PC-3 (cell line): ENCODE data around the gene BARX1. TPM values are rescaled to one million over a fixed set of nuclear protein-coding genes. Genes with fewer than 3 reads are reported as not detected.

Experiments
- ATAC-seq: fragments of 200-7000 bp; cut with Tn5 transposase; 2 replicates; pipeline ENCODE4 v1.9.1; 2020; ENCODE audit warnings: mild to moderate bottlenecking, moderate library complexity
- BruUV-seq: library from RNA; stranded (reverse); fragments of 400-500 nt; replicated peaks from 2 replicates; lab custom pipeline; 2021; lab: Mats Ljungman, UMichigan
- CTCF ChIA-PET: fragments of 300-600 bp; sonication (Branson Sonifier 250); formaldehyde crosslinking; loops from one replicate; lab custom pipeline; 2022; ENCODE audit warnings: antibody characterized with exemption; lab: Charles Lee
- POLR2A ChIA-PET: fragments of 300-600 bp; sonication (Branson Sonifier 250); formaldehyde crosslinking; loops from one replicate; lab custom pipeline; 2022; ENCODE audit warnings: antibody characterized with exemption; ENCODE audit not compliant: unreplicated experiment; lab: Charles Lee
- DNase-seq: peaks from one replicate; pipeline ENCODE4 v3.0.0-alpha.2; 2015
- H2AFZ ChIP-seq: fragments of 300-600 bp; sonication (generic); 2 replicates; pipeline ENCODE4 v1.6.0; 2016; ENCODE audit warnings: antibody characterized with exemption, low read length
- H3F3A ChIP-seq: fragments of 300-600 bp; sonication (generic); one replicate; pipeline ENCODE4 v1.6.0; 2017; ENCODE audit warnings: antibody characterized with exemption, low read length, control low read depth, mild to moderate bottlenecking; ENCODE audit not compliant: unreplicated experiment
- H3K27ac ChIP-seq: fragments of 300-600 bp; sonication (generic); 2 replicates; pipeline ENCODE4 v1.5.1; 2016; ENCODE audit warnings: mild to moderate bottlenecking, low read length
- H3K27me3 ChIP-seq: fragments of 300-600 bp; sonication (generic); 2 replicates; pipeline ENCODE4 v1.6.1; 2016; ENCODE audit warnings: low read length, mixed read lengths
- H3K36me3 ChIP-seq: fragments of 300-600 bp; sonication (generic); 2 replicates; pipeline ENCODE4 v1.6.1; 2016; ENCODE audit warnings: low read depth, mixed run types, low read length, mixed read lengths
- H3K4me1 ChIP-seq: fragments of 300-600 bp; sonication (generic); 2 replicates; pipeline ENCODE4 v1.5.1; 2016; ENCODE audit warnings: low read length; ENCODE audit not compliant: insufficient read depth
- H3K4me2 ChIP-seq: fragments of 300-600 bp; sonication (generic); 2 replicates; pipeline ENCODE4 v1.6.0; 2016; ENCODE audit warnings: low read length
- H3K4me3 ChIP-seq: fragments of 300-600 bp; sonication (generic); 2 replicates; pipeline ENCODE4 v1.5.1; 2016; ENCODE audit warnings: mild to moderate bottlenecking, low read length, mixed read lengths
- H3K79me2 ChIP-seq: fragments of 300-600 bp; sonication (generic); 2 replicates; pipeline ENCODE4 v1.6.1; 2017; ENCODE audit warnings: low read length, mixed read lengths
- H3K9ac ChIP-seq: fragments of 300-600 bp; sonication (generic); 2 replicates; pipeline ENCODE4 v1.6.0; 2016; ENCODE audit warnings: mild to moderate bottlenecking, low read length
- H3K9me2 ChIP-seq: fragments of 300-600 bp; sonication (generic); replicated peaks from 2 replicates; pipeline ENCODE4 v1.6.1; 2016; ENCODE audit warnings: mixed run types, low read length, mixed read lengths
- H3K9me3 ChIP-seq: fragments of 300-600 bp; sonication (generic); 2 replicates; pipeline ENCODE4 v1.6.1; 2016; ENCODE audit warnings: low read length, mixed read lengths
- H4K20me1 ChIP-seq: fragments of 300-600 bp; sonication (generic); 2 replicates; pipeline ENCODE4 v1.6.1; 2016; ENCODE audit warnings: low read length, mixed read lengths
- CTCF ChIP-seq: fragments of 300-600 bp; sonication (generic); conservative IDR thresholded peaks from 2 replicates; pipeline ENCODE4 v1.5.1; 2017; ENCODE audit warnings: antibody characterized with exemption, low read depth, mild to moderate bottlenecking, low read length
- EZH2 ChIP-seq: fragments of 300-600 bp; sonication (generic); IDR thresholded peaks from one replicate; pipeline ENCODE4 v1.6.1; 2017; ENCODE audit warnings: antibody characterized with exemption, mild to moderate bottlenecking, low read length; ENCODE audit not compliant: unreplicated experiment
- EZH2phosphoT487 ChIP-seq: fragments of 300-600 bp; sonication (generic); IDR thresholded peaks from 2 replicates; pipeline ENCODE4 v1.6.1; 2018; ENCODE audit warnings: mild to moderate bottlenecking, antibody characterized with exemption, low read length, borderline replicate concordance
- intact Hi-C: fragments of 100-400 bp; cut with micrococcal nuclease; formaldehyde crosslinking; loops from 2 replicates; pipeline ENCODE4 v1.9.0; 2023
- total RNA-seq: library from RNA; depleted of rRNA; stranded (reverse); fragments of >200 nt; gene quantifications from 2 replicates; pipeline ENCODE4 v1.2.3, GENCODE V29; 2014

The BARX1 gene
- total RNA-seq, 1 experiment from 2014 or later: not detected

GRCh38 chr9:93945400-93946337 lies 9.5 kb downstream of the BARX1 start:
- no peak overlapping the region for H3K9ac ChIP-seq
- H3K4me1 ChIP-seq: no peaks in the 10 kb centered on the region

GRCh38 chr9:93944011-93944410 lies 11.1 kb downstream of the BARX1 start:
- Histone ChIP-seq H3K79me2 (no peaks in the 10 kb centered on the region), H3K9me3 (no peaks in the 10 kb centered on the region), H3K9me2 (no peaks in the 10 kb centered on the region), H3K4me2 (no peak overlapping the region), H3K4me1 (no peaks in the 10 kb centered on the region), H3K27me3 (no peaks in the 10 kb centered on the region), H3K27ac (no peak overlapping the region), H3K4me3 (no peak overlapping the region), H3F3A (no peaks in the 10 kb centered on the region), H4K20me1 (no peaks in the 10 kb centered on the region), H3K9ac (no peak overlapping the region), H3K36me3 (no peaks in the 10 kb centered on the region), H2AFZ (no peak overlapping the region)
- ChIA-PET POLR2A (no interaction called here), CTCF (no interaction called here)
- DNase-seq (no peak), ATAC-seq (no peak)
- intact Hi-C loops: no loop called here
- no TSS peak for BruUV-seq
- TF ChIP-seq EZH2phosphoT487 (no peak), CTCF (no peak), EZH2 (no peak)

More at GRCh38 chr9:93945400-93946337, 9.5 kb downstream of the BARX1 start:
- H3K36me3 ChIP-seq: no peaks in the 10 kb centered on the region
- BruUV-seq: no TSS peak
- DNase-seq (no peak), ATAC-seq (no peak)
- peak overlapping the region; percentile 70 for H3K4me3 ChIP-seq
- H3K9me2 ChIP-seq: no peaks in the 10 kb centered on the region
- no peaks in the 10 kb centered on the region for H3F3A ChIP-seq
- ChIA-PET POLR2A (no interaction called here), CTCF (no interaction called here)
- no peaks in the 10 kb centered on the region for H3K9me3 ChIP-seq
- H4K20me1 ChIP-seq: no peaks in the 10 kb centered on the region
- intact Hi-C loops: no loop called here
- peak overlapping the region; percentile 86 for H2AFZ ChIP-seq
- H3K27me3 ChIP-seq: peaks cover 2% of the 10 kb centered on the region; the same call in 1 of the 2 replicates
- TF ChIP-seq EZH2phosphoT487: no peak
- TF ChIP-seq EZH2: no peak
- TF ChIP-seq CTCF: no peak
- H3K79me2 ChIP-seq: no peaks in the 10 kb centered on the region
- peak overlapping the region; percentile 91 for H3K4me2 ChIP-seq
- no peak overlapping the region for H3K27ac ChIP-seq

GRCh38 chr9:93942161-93942560 lies 13.0 kb downstream of the BARX1 start:
- Histone ChIP-seq H3K4me2 (no peak overlapping the region), H3K4me3 (no peak overlapping the region), H3K27ac (no peak overlapping the region), H3K4me1 (no peaks in the 10 kb centered on the region), H4K20me1 (no peaks in the 10 kb centered on the region), H3K79me2 (no peaks in the 10 kb centered on the region), H3K9me2 (no peaks in the 10 kb centered on the region), H3K9me3 (no peaks in the 10 kb centered on the region), H3F3A (no peaks in the 10 kb centered on the region), H3K9ac (no peak overlapping the region), H3K27me3 (no peaks in the 10 kb centered on the region), H3K36me3 (no peaks in the 10 kb centered on the region), H2AFZ (no peak overlapping the region)
- intact Hi-C loops: no loop called here
- TF ChIP-seq EZH2phosphoT487: no peak
- TF ChIP-seq EZH2: no peak
- TF ChIP-seq CTCF: no peak
- ATAC-seq (no peak), DNase-seq (no peak)
- BruUV-seq: no TSS peak
- ChIA-PET POLR2A (no interaction called here), CTCF (no interaction called here)
